Vagina (tissue), 2 donors: ENCODE results near the gene KANK4.

Experiments
- POLR2A ChIP-seq, 2 donors: fragments of 450-650 bp; IDR thresholded peaks; one replicate each; pipeline ENCODE4 v1.6.1; 2017; ENCODE audit warnings: antibody characterized with exemption in 2 of 2, mild to moderate bottlenecking in 2 of 2, moderate library complexity in 2 of 2
- POLR2AphosphoS5 ChIP-seq, 2 donors: sonication (generic); formaldehyde crosslinking; IDR thresholded peaks; one replicate each; pipeline ENCODE4 v1.9.0; 2017; ENCODE audit warnings: antibody characterized with exemption in 2 of 2, mild to moderate bottlenecking in 2 of 2, low read depth in 1 of 2; ENCODE audit not compliant: insufficient read depth in 1 of 2
- TF ChIP-seq, protein P1 (sequence below), 3 experiments: fragments of 450-650 bp in 2 of 3; fragments of 200-600 bp in 1 of 3; sonication (generic) in 1 of 3; IDR thresholded peaks; one replicate each; pipeline ENCODE4 v1.5.1; 2017 to 2019; ENCODE audit warnings: antibody characterized with exemption in 3 of 3, mild to moderate bottlenecking in 2 of 3, moderate library complexity in 2 of 3

DNA sequence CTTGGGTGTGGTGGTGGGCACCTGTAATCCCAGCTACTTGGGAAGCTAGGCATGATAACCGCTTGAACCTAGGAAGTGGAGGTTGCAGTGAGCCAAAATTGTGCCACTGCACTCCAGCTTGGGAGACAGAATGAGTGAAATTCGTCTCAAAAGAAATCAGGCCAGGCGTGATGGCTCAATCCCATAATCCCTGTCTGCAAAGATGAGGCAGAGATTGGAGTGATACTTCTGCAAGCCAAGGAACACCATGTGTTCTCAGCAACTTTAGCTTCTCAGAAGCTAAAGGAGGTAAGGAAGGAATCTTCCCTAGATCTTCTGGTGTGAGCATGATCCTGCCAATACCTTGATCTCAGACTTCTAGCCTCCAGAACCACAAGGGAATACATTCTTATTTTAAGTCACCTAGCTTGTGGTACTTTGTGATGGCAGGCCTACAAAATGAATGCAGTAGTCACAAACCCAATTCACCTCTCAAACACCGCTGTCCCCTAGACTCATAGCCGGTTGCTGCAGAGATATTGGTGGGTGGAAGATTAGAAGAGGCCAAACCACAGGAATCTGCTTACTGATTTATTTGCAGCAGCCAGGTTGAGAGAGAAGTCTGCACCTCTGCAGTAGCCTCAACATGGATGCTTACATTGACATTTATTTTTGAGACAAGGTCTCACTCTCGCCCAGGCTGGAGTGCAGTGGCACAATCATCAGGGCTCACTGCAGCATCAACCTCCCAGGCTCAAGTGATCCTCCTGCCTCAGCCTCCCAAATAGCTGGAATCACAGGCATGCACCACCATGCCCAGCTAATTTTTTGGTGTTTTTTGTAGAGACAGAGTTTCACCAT is 105.9 kb downstream of the KANK4 start:
- no peak for TF ChIP-seq POLR2A (IDR thresholded peaks at IDR 0.05)
- TF ChIP-seq, protein P1, sequence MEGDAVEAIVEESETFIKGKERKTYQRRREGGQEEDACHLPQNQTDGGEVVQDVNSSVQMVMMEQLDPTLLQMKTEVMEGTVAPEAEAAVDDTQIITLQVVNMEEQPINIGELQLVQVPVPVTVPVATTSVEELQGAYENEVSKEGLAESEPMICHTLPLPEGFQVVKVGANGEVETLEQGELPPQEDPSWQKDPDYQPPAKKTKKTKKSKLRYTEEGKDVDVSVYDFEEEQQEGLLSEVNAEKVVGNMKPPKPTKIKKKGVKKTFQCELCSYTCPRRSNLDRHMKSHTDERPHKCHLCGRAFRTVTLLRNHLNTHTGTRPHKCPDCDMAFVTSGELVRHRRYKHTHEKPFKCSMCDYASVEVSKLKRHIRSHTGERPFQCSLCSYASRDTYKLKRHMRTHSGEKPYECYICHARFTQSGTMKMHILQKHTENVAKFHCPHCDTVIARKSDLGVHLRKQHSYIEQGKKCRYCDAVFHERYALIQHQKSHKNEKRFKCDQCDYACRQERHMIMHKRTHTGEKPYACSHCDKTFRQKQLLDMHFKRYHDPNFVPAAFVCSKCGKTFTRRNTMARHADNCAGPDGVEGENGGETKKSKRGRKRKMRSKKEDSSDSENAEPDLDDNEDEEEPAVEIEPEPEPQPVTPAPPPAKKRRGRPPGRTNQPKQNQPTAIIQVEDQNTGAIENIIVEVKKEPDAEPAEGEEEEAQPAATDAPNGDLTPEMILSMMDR (IDR thresholded peaks at IDR 0.05): no peak
- no peak for TF ChIP-seq POLR2AphosphoS5 (IDR thresholded peaks at IDR 0.05; ENCODE audit: insufficient read depth in 1 of 2, low read depth in 1 of 2)
